ENCODE measurements around the gene KLHL17. TPM values are rescaled to one million over a fixed set of nuclear protein-coding genes. Genes with fewer than 3 reads are reported as not detected.

The KLHL17 gene
- total and polyA plus RNA-seq, 9 of the 15 experiments (the other 6 are each of a cell fraction or from before 2014, with no cell fraction given) = 0.14 to 84.8 (median 13.0) TPM

DNA sequence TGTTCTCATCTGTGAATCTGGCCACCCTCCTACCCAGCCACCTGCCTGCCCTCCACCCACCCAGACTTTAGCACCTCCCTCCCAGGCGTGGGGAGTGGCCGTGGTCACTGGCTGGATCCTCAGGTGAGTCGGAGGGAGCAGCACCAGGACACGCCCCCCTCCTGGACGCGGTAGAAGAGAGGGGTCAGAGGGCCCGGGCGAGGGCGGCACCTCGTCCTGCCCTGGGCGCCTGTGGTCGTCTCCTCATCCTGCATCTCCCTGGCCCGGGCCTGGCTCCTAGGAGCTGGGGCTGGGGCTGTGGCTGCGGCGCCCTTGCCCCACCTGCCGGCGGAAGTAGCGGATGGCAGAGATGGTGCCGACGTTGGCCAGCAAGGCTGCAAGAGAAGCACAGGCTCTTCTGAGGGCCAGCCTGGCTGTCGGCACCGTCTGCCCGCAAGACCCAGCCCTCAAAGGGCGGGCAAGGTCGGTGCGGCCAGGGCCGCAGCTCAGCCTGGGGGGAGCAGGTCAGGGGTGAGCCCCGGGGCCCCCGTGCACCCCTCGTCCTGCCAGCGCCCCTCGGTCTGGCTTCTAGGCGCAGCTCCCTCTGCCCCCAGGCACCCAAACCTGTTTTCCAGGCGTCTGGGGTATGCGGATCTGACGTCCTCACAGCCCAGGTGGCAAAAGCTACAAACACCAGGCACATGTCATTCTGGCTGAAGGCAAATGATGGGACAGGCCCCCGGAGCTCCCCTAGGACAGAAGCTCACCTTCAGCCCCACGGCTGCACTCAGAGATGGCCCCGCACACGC lies 15.7 kb downstream of the KLHL17 start (continued):
- TF ChIP-seq, protein P1, sequence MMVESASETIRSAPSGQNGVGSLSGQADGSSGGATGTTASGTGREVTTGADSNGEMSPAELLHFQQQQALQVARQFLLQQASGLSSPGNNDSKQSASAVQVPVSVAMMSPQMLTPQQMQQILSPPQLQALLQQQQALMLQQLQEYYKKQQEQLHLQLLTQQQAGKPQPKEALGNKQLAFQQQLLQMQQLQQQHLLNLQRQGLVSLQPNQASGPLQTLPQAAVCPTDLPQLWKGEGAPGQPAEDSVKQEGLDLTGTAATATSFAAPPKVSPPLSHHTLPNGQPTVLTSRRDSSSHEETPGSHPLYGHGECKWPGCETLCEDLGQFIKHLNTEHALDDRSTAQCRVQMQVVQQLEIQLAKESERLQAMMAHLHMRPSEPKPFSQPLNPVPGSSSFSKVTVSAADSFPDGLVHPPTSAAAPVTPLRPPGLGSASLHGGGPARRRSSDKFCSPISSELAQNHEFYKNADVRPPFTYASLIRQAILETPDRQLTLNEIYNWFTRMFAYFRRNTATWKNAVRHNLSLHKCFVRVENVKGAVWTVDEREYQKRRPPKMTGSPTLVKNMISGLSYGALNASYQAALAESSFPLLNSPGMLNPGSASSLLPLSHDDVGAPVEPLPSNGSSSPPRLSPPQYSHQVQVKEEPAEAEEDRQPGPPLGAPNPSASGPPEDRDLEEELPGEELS (CRISPR knock-in tag; IDR thresholded peaks at IDR 0.05; ENCODE audit: borderline replicate concordance) = 0 out of 2 replicates have a peak, but pooled peaks have one; percentile 36
- TF ChIP-seq, protein P2, sequence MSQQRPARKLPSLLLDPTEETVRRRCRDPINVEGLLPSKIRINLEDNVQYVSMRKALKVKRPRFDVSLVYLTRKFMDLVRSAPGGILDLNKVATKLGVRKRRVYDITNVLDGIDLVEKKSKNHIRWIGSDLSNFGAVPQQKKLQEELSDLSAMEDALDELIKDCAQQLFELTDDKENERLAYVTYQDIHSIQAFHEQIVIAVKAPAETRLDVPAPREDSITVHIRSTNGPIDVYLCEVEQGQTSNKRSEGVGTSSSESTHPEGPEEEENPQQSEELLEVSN (IDR thresholded peaks at IDR 0.05; ENCODE audit: borderline replicate concordance in 1 of 2, extremely low read depth in 1 of 2, insufficient read depth in 1 of 2, insufficient read length in 1 of 2, low read depth in 1 of 2, low read length in 1 of 2, poor library complexity in 1 of 2, severe bottlenecking in 1 of 2) = peak in 1 of 2 experiments; percentile 52
- TF ChIP-seq CAMTA2 (CRISPR knock-in tag; conservative IDR thresholded peaks at IDR 0.05) (no peak), ZFX (CRISPR knock-in tag; IDR thresholded peaks at IDR 0.05) (peak; percentile 31), ZFP30 (CRISPR knock-in tag; IDR thresholded peaks at IDR 0.05; ENCODE audit: borderline replicate concordance) (no peak), ETV5 (CRISPR knock-in tag; IDR thresholded peaks at IDR 0.05; ENCODE audit: low read depth) (0 out of 2 replicates have a peak, but pooled peaks have one; percentile 35), ZEB2 (IDR thresholded peaks at IDR 0.05) (no peak)
- TF ChIP-seq, protein P3, sequence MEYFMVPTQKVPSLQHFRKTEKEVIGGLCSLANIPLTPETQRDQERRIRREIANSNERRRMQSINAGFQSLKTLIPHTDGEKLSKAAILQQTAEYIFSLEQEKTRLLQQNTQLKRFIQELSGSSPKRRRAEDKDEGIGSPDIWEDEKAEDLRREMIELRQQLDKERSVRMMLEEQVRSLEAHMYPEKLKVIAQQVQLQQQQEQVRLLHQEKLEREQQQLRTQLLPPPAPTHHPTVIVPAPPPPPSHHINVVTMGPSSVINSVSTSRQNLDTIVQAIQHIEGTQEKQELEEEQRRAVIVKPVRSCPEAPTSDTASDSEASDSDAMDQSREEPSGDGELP (CRISPR knock-in tag; IDR thresholded peaks at IDR 0.05; ENCODE audit: borderline replicate concordance) = peak; percentile 32; the same call in 1 of the 2 replicates
- TF ChIP-seq, protein P4, sequence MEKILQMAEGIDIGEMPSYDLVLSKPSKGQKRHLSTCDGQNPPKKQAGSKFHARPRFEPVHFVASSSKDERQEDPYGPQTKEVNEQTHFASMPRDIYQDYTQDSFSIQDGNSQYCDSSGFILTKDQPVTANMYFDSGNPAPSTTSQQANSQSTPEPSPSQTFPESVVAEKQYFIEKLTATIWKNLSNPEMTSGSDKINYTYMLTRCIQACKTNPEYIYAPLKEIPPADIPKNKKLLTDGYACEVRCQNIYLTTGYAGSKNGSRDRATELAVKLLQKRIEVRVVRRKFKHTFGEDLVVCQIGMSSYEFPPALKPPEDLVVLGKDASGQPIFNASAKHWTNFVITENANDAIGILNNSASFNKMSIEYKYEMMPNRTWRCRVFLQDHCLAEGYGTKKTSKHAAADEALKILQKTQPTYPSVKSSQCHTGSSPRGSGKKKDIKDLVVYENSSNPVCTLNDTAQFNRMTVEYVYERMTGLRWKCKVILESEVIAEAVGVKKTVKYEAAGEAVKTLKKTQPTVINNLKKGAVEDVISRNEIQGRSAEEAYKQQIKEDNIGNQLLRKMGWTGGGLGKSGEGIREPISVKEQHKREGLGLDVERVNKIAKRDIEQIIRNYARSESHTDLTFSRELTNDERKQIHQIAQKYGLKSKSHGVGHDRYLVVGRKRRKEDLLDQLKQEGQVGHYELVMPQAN (IDR thresholded peaks at IDR 0.05; ENCODE audit: borderline replicate concordance) = no peak
- TF ChIP-seq, protein P5, sequence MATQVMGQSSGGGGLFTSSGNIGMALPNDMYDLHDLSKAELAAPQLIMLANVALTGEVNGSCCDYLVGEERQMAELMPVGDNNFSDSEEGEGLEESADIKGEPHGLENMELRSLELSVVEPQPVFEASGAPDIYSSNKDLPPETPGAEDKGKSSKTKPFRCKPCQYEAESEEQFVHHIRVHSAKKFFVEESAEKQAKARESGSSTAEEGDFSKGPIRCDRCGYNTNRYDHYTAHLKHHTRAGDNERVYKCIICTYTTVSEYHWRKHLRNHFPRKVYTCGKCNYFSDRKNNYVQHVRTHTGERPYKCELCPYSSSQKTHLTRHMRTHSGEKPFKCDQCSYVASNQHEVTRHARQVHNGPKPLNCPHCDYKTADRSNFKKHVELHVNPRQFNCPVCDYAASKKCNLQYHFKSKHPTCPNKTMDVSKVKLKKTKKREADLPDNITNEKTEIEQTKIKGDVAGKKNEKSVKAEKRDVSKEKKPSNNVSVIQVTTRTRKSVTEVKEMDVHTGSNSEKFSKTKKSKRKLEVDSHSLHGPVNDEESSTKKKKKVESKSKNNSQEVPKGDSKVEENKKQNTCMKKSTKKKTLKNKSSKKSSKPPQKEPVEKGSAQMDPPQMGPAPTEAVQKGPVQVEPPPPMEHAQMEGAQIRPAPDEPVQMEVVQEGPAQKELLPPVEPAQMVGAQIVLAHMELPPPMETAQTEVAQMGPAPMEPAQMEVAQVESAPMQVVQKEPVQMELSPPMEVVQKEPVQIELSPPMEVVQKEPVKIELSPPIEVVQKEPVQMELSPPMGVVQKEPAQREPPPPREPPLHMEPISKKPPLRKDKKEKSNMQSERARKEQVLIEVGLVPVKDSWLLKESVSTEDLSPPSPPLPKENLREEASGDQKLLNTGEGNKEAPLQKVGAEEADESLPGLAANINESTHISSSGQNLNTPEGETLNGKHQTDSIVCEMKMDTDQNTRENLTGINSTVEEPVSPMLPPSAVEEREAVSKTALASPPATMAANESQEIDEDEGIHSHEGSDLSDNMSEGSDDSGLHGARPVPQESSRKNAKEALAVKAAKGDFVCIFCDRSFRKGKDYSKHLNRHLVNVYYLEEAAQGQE (IDR thresholded peaks at IDR 0.05; ENCODE audit: borderline replicate concordance) = peak; percentile 70; the same call in 1 of the 2 replicates
- TF ChIP-seq, protein P5 (CRISPR knock-in tag; IDR thresholded peaks at IDR 0.05; ENCODE audit: low read depth) = no peak
